Immature natural killer cell (primary cell): Measurements from ENCODE around the gene NDUFB4. TPM values are rescaled to one million over a fixed set of nuclear protein-coding genes. Genes with fewer than 3 reads are reported as not detected.
"Not testable (repeated sequence)": the region's sequence is repeated elsewhere in the genome, so short reads cannot be mapped to it uniquely, and the experiment has no call there.

ENCODE experiments used
- DNase-seq, 3 donors: peaks; one replicate each; pipeline ENCODE4 v3.0.0; 2022; ENCODE audit warnings: mixed read lengths in 1 of 3
- H3K27ac Mint-ChIP-seq, 6 donors: one replicate each; pipeline ENCODE4 v1.8.0; 2020; ENCODE audit warnings: mixed read lengths in 6 of 6, mild to moderate bottlenecking in 5 of 6, inconsistent platforms in 4 of 6, moderate library complexity in 3 of 6
- H3K27me3 Mint-ChIP-seq, 3 donors: one replicate each; pipeline ENCODE4 v1.8.0; 2020 to 2021; ENCODE audit warnings: low read depth in 3 of 3, mild to moderate bottlenecking in 3 of 3, mixed read lengths in 3 of 3, moderate library complexity in 3 of 3, inconsistent platforms in 1 of 3
- H3K36me3 Mint-ChIP-seq, 3 donors: one replicate each; pipeline ENCODE4 v1.8.0; 2020; ENCODE audit warnings: mixed read lengths in 3 of 3, inconsistent platforms in 2 of 3, mild to moderate bottlenecking in 2 of 3
- H3K4me1 Mint-ChIP-seq, 2 donors: one replicate each; pipeline ENCODE4 v1.8.0; 2020; ENCODE audit warnings: inconsistent platforms in 2 of 2, mild to moderate bottlenecking in 2 of 2, mixed read lengths in 2 of 2, moderate library complexity in 1 of 2
- H3K4me3 Mint-ChIP-seq, 5 donors: one replicate each; pipeline ENCODE4 v1.8.0; 2020; ENCODE audit warnings: mild to moderate bottlenecking in 5 of 5, mixed read lengths in 5 of 5, inconsistent platforms in 3 of 5, moderate library complexity in 3 of 5
- H3K9me3 Mint-ChIP-seq, 6 donors: one replicate each; pipeline ENCODE4 v1.8.0; 2020; ENCODE audit warnings: mild to moderate bottlenecking in 6 of 6, mixed read lengths in 6 of 6, inconsistent platforms in 4 of 6, moderate library complexity in 3 of 6
- polyA plus RNA-seq, 3 donors: library from polyadenylated mRNA; unstranded; fragments of 300-500 nt; fragmentation: Illumina TruSeq; gene quantifications; one replicate each; pipeline ENCODE4 v1.2.3, GENCODE V29; 2021

Gene NDUFB4
- polyA plus RNA-seq, 3 donors from 2014 or later: 202 to 231 (median 217) TPM

DNA sequence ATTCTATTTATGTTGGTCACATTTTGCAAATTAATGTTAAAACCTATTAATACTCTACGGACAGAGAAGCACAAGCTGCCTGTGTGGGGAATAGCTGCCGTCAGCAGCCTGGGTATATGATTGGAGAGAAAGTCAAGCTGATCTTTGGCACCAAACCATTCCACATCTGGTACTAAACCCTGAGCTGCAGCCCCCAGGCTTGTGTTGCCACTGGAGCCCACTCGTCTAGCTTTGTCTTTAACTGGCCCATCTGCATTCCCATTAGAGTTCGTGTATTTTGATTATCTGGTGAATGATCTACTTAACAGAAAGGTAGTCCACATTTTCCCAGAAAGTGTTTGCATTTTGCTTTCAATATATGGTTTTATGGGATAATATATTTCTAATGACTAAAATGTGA is 5.4 kb downstream of the NDUFB4 start:
- Mint-ChIP-seq H3K4me1 (peaks cover 0 to 2% of the 10 kb centered on the region in 2 donors), H3K9me3 (no peaks in the 10 kb centered on the region), H3K36me3 (peaks cover 0 to 14% (median 13%) of the 10 kb centered on the region in 3 donors), H3K27ac (peak overlapping the region in 1 of 6 donors; percentile 4), H3K27me3 (peaks cover 0 to 2% (median under 1%) of the 10 kb centered on the region in 3 donors), H3K4me3 (no peak overlapping the region)
- no peak for DNase-seq

DNA sequence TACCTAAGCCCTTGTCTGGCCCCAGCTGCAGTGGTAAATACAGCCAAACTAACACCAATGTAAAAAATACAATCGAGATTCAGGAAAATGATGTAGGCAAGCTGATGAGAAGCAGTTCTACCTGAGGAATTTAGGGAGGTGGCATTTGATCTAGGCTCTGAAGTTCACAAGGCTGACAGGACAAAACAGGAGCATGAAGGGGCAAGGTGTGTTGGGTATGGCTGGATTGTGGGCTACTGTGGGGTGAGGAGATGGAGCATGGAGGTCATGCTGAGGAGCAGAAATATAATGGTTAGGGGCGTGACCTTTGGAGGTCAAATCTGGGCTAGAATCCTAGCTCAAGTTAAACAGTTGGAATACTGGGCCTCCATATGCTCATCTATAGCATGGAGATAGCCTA is 6.5 kb downstream of the NDUFB4 start:
- peaks cover 0 to 3% (median 0%) of the 10 kb centered on the region in 3 donors for H3K27me3 Mint-ChIP-seq
- DNase-seq: no peak
- H3K27ac Mint-ChIP-seq: peak overlapping the region in 2 of 6 donors; percentile 0 to 18
- peaks cover 0 to 14% (median 13%) of the 10 kb centered on the region in 3 donors for H3K36me3 Mint-ChIP-seq
- H3K9me3 Mint-ChIP-seq: no peaks in the 10 kb centered on the region
- H3K4me1 Mint-ChIP-seq: peaks cover 0 to 2% of the 10 kb centered on the region in 2 donors
- no peak overlapping the region for H3K4me3 Mint-ChIP-seq

DNA sequence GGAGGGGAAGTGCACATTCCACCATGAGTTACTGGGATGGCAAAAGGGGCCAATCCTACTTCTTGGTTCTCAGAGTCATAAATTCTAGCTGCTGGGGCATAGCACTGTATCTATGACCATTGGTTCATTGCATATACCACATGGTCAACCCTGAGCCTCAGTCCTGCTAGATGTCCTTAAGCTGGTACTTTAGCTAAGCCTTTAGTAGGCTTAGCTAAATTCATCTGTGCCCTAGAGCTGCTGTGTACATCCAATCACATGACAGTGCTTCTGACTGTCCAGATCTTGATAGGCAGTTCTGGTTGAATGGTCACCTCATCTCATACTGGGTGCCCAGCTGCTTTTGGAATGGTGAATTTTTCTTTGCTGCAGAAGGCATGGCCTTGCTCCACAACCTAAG is 8.2 kb downstream of the NDUFB4 start:
- peaks cover 0 to 2% of the 10 kb centered on the region in 2 donors for H3K4me1 Mint-ChIP-seq
- H3K27ac Mint-ChIP-seq: no peak overlapping the region

DNA sequence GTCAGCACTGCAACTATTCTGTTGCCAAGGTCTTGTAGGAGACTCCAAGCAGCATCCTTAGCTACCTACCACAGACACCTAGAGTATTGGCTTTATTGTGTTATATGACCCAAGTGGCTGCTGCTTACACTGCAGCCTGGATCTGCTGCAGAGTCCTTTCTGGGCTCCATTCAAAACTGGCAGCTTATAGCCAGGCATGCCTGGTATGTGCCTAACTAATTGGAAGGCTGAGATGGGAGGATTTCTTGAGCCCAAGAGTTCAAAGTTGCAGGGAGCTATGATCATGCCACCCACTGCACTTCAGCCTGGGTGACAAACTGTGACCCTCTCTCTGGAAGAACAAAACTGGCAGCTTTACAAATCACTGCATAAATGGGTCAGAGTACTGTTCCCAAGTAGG is 8.6 kb downstream of the NDUFB4 start:
- Mint-ChIP-seq H3K4me1 (peaks cover 0 to 2% of the 10 kb centered on the region in 2 donors), H3K4me3 (no peak overlapping the region), H3K36me3 (peaks cover 0 to 16% (median 14%) of the 10 kb centered on the region in 3 donors), H3K9me3 (no peaks in the 10 kb centered on the region), H3K27me3 (peaks cover 0 to 4% (median 3%) of the 10 kb centered on the region in 3 donors), H3K27ac (no peak overlapping the region)
- DNase-seq: no peak

More for the DNA sequence above, 8.2 kb downstream of the NDUFB4 start:
- Mint-ChIP-seq H3K27me3 (peaks cover 0 to 4% (median 3%) of the 10 kb centered on the region in 3 donors), H3K36me3 (peaks cover 0 to 16% (median 14%) of the 10 kb centered on the region in 3 donors), H3K4me3 (no peak overlapping the region), H3K9me3 (no peaks in the 10 kb centered on the region)
- no peak for DNase-seq

DNA sequence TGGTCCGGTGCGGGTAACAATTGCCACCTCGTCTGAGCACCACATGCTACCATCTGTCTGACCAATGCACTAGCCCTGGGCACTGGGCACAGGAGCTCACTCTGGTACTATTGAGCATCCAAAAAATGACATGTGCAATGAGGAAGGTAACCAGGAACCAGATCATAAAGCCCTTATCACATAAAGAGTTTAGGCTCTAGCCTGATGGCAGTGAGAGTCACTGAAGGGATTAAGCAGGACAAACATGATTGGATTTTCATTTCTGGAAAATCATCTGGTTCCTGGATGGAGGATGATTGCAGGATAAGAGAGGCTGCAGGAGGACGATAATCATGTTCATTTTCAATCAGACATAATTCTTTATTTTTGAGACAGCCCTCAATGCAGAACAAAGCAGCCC is 12.4 kb downstream of the NDUFB4 start:
- H3K27me3 Mint-ChIP-seq: peaks cover 0 to 11% (median 5%) of the 10 kb centered on the region in 3 donors
- H3K4me3 Mint-ChIP-seq: no peak overlapping the region
- no peaks in the 10 kb centered on the region for H3K9me3 Mint-ChIP-seq
- H3K36me3 Mint-ChIP-seq: peaks cover 0 to 4% (median 3%) of the 10 kb centered on the region in 3 donors
- H3K4me1 Mint-ChIP-seq: no peaks in the 10 kb centered on the region
- no peak for DNase-seq
- H3K27ac Mint-ChIP-seq: no peak overlapping the region

DNA sequence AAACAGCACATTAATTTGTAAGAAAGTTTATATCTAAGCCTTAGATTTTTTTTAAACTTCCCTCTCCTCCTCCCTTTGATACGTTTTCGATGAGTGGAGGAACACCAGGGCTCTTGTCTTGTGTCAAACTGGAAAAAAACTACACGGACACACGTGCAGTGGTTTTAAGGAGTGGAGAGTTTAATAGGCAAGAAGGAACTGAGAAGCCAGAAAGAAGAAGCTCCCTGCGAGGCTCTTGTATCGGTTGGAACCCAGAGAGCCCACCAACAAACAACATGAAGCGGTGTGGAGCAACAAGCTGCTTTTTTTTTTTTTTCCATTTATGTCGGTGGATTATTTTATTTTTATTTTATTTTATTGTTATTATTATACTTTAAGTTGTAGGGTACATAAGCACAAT is 18.6 kb downstream of the NDUFB4 start:
- no peak for DNase-seq
- peaks cover 1 to 16% (median 3%) of the 10 kb centered on the region in 3 donors for H3K27me3 Mint-ChIP-seq
- no peak overlapping the region for H3K4me3 Mint-ChIP-seq
- no peak overlapping the region for H3K27ac Mint-ChIP-seq
- no peaks in the 10 kb centered on the region for H3K4me1 Mint-ChIP-seq
- H3K36me3 Mint-ChIP-seq: no peaks in the 10 kb centered on the region
- peaks cover 0 to 5% (median 0%) of the 10 kb centered on the region in 6 donors for H3K9me3 Mint-ChIP-seq

DNA sequence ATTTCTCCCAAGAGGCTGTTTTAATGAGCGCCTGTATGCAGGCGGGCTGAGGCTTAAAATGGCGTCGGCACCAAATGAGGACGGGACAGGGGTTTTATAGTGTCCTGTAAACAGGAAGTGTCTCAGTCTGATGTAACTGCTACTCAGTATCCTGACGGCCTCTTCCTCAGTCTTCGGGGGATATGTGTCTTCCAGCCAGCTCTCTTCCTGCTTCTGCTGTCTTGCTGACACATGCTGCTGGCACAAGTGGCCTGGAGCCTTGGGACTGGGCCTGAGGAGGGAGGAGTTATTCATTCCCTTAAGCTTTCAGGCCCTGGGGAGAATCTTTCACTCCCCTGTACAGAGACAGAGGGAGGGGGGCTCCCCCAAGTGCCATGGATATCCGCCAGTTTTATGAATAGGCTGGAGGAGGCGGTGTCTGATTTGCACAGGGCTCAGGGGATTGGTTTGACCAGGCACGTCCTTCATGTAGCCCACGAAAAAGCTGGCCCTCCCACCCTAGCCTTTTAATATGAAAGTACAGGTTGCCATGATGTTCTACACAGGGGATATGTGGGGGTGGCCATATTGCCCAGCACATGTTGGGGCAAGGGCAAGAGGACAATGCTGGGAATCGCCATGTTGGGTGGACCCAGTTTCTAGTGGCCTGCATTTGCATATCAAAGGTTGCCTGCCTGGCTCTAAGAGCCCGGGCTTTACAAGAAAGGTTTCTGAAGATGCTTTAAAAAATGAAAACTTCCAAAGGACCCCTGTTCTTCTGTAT is 19.9 kb downstream of the NDUFB4 start:
- Mint-ChIP-seq H3K4me3 (no peak overlapping the region), H3K36me3 (no peaks in the 10 kb centered on the region), H3K9me3 (peaks cover 0 to 5% (median 0%) of the 10 kb centered on the region in 6 donors), H3K4me1 (no peaks in the 10 kb centered on the region), H3K27me3 (peaks cover 1 to 9% (median 2%) of the 10 kb centered on the region in 3 donors), H3K27ac (no peak overlapping the region)
- no peak for DNase-seq

DNA sequence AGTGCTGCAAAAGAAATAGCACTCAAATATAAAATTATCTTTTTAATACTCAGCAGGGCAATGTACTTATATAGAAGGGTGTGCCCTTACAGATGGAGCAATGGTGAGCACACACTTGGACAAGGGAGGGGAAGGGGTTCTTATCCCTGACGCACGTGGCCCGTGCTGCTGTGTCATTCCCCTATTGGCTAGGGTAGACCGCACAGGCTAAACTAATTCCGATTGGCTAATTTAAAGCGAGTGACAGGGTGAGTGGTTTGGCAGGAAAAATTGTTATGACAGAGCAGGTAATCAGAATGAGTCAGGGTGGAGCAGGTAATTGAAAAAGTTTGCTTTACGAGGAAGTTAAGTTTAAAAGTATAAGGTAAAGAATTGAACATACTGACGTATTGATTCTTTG is 20.6 kb downstream of the NDUFB4 start:
- not testable (repeated sequence) for H3K9me3 Mint-ChIP-seq, H3K27ac Mint-ChIP-seq, H3K36me3 Mint-ChIP-seq, H3K4me3 Mint-ChIP-seq, H3K4me1 Mint-ChIP-seq, DNase-seq, H3K27me3 Mint-ChIP-seq

DNA sequence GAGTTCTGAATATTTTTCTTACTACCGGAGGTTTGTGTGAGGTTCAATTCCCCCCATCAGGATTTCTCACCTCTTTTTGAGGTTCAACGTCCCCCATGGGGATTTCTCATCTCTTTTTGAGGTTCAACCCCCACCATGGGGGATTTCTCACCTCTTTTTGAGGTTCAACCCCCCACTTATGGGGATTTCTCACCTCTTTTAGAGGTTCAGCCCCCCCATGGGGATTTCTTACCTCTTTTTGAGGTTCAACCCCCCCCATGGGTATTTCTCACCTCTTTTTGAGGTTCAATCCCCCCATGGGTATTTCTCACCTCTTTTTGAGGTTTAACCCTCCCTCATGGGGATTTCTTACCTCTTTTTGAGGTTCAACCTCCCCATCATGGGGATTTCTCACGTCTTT is 26.3 kb downstream of the NDUFB4 start:
- Mint-ChIP-seq H3K27me3 (peaks cover 0 to 3% (median 2%) of the 10 kb centered on the region in 3 donors), H3K36me3 (no peaks in the 10 kb centered on the region), H3K4me3 (no peak overlapping the region), H3K4me1 (no peaks in the 10 kb centered on the region), H3K27ac (no peak overlapping the region), H3K9me3 (peaks cover 0 to 16% (median 10%) of the 10 kb centered on the region in 6 donors)
- DNase-seq: no peak

DNA sequence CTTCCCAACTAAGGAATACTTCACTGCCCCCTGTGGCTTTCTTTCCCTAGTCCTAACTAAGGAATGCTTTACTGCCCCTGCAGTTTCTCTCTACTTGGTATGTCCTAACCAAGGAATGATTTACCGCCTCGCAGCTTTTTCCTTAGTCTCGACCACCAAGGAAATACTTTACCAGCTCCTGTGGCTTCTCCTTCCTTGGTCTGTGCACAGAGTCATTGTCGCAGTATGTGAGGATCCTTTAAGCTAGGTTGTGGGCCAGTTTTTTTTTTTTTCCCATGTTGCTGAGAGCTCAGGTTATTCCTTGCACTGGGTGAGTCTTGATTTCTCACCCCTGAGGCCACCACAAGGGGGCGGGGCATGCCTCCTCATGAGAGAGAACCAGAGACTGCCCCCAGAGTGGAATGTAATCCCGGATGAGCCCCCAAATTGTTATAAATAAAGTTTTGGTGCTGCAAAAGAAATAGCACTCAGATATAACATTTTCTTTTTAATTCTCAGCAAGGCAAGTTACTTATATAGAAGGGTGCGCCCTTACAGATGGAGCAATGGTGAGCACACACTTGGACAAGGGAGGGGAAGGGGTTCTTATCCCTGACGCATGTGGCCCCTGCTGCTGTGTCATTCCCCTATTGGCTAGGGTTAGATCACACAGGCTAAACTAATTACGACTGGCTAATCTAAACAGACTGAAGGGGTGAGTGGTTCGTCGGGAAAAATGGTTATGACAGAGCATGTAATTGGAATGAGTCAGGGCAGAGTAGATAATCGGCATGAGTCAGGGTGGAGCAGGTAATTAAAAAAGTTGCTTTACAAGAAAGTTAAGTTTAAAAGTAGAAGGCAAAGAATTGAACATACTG is 27.0 kb downstream of the NDUFB4 start:
- DNase-seq: peak in 1 of 3 donors; percentile 7
- H3K4me1 Mint-ChIP-seq: no peaks in the 10 kb centered on the region
- peaks cover 0 to 3% (median 2%) of the 10 kb centered on the region in 3 donors for H3K27me3 Mint-ChIP-seq
- H3K36me3 Mint-ChIP-seq: no peaks in the 10 kb centered on the region
- no peak overlapping the region for H3K4me3 Mint-ChIP-seq
- H3K27ac Mint-ChIP-seq: no peak overlapping the region
- H3K9me3 Mint-ChIP-seq: peaks cover 0 to 16% (median 10%) of the 10 kb centered on the region in 6 donors

DNA sequence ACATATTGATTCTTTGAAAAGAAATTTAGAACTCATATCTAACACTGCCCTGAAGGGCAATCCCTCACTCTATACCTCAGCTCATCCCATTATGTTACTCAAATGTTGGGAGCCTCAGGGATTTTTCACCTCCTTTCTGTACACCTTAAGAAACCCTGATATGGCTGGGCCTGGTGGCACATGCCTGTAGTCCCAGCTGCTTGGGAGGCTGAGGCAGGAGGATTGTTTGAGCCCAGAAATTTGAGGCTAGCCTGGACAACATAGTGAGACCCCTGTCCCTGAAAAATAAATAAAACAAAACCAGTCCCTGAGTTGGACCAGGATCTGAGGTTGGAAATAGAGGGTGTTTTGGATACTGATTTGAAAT is 27.6 kb downstream of the NDUFB4 start:
- Mint-ChIP-seq H3K9me3 (peaks cover 0 to 16% (median 11%) of the 10 kb centered on the region in 6 donors), H3K27me3 (peaks cover 0 to 3% (median 2%) of the 10 kb centered on the region in 3 donors), H3K36me3 (no peaks in the 10 kb centered on the region), H3K27ac (no peak overlapping the region), H3K4me1 (no peaks in the 10 kb centered on the region), H3K4me3 (no peak overlapping the region)
- no peak for DNase-seq

DNA sequence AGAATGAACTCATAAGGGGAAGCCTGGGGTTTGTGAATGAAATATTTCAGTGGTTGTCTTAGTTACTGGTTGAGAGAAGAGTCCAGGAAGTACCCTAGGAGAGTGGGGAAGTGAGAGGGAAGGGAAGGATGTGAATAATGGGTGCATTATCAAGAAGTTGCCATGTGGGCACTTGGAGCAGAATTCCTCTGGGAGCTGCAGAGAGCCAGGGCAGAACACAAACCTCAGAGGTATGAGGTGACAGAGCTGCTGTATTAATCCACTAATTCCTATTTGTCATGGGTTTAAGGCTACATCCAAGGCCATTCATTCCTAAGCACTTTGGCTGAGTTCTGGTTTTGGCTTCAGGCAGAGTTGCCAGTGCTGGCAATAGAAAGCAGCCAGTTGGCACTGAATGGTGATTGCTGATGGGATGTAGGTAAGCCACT is 29.0 kb downstream of the NDUFB4 start:
- no peak overlapping the region for H3K27ac Mint-ChIP-seq
- H3K4me1 Mint-ChIP-seq: no peaks in the 10 kb centered on the region
- no peak for DNase-seq
- peaks cover 0 to 16% (median 12%) of the 10 kb centered on the region in 6 donors for H3K9me3 Mint-ChIP-seq
- H3K27me3 Mint-ChIP-seq: peaks cover 0 to 7% (median 3%) of the 10 kb centered on the region in 3 donors
- no peak overlapping the region for H3K4me3 Mint-ChIP-seq
- peaks cover 0 to 3% (median 0%) of the 10 kb centered on the region in 3 donors for H3K36me3 Mint-ChIP-seq

DNA sequence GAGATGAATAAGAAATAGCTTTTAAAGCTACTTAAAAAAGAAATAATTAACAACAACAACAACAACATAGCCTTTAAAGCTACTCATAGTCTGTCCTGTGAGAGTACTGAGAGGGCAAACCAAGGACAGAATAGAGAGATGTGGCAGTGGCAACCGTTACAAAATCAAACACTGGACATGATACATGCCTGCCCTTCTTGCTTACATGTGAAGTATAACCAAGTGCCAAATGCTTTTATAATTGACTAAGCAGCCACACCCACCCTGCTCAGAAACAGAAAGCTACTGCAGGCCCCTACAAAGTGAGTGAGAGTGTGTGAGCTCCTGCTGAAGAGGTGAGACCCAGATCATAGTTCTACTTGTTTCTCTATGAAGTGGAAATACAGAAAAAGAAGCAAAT is 38.4 kb downstream of the NDUFB4 start:
- H3K36me3 Mint-ChIP-seq: peaks cover 0 to 3% (median 0%) of the 10 kb centered on the region in 3 donors

More for the DNA sequence above, 38.4 kb downstream of the NDUFB4 start:
- Mint-ChIP-seq H3K9me3 (peaks cover 0 to 2% (median 0%) of the 10 kb centered on the region in 6 donors), H3K27ac (no peak overlapping the region), H3K4me3 (no peak overlapping the region), H3K27me3 (peaks cover 0 to 2% (median 0%) of the 10 kb centered on the region in 3 donors), H3K4me1 (no peaks in the 10 kb centered on the region)
- DNase-seq: no peak
